Upper lobe of right lung (tissue), 1 donor: Measurements from ENCODE around the gene ANKRD39. TPM values are rescaled to one million over a fixed set of nuclear protein-coding genes. Genes with fewer than 3 reads are reported as not detected.

ENCODE experiments used
- ATAC-seq: fragments of 200-7000 bp; cut with Tn5 transposase; one replicate; pipeline ENCODE4 v1.9.1; 2020; ENCODE audit warnings: mild to moderate bottlenecking, moderate library complexity
- DNase-seq: peaks from one replicate; pipeline ENCODE4 v3.0.0-alpha.2; 2020
- H3K27ac ChIP-seq: fragments of 200-600 bp; one replicate; pipeline ENCODE4 v1.8.0; 2022
- H3K27me3 ChIP-seq: fragments of 200-600 bp; one replicate; pipeline ENCODE4 v1.8.0; 2022; ENCODE audit warnings: mild to moderate bottlenecking
- H3K36me3 ChIP-seq: fragments of 200-600 bp; one replicate; pipeline ENCODE4 v1.8.0; 2022
- H3K4me1 ChIP-seq: fragments of 200-600 bp; one replicate; pipeline ENCODE4 v1.8.0; 2022
- H3K4me3 ChIP-seq: fragments of 200-600 bp; one replicate; pipeline ENCODE4 v1.8.0; 2022; ENCODE audit warnings: mild to moderate bottlenecking
- H3K9me3 ChIP-seq: fragments of 200-600 bp; one replicate; pipeline ENCODE4 v1.8.0; 2022
- CTCF ChIP-seq: fragments of 200-600 bp; IDR thresholded peaks from one replicate; pipeline ENCODE4 v1.8.0; 2022; ENCODE audit warnings: antibody characterized with exemption
- intact Hi-C: fragments of 100-400 bp; cut with DNase I; formaldehyde crosslinking; loops from one replicate; pipeline ENCODE4 v1.11.0; 2022
- total RNA-seq: library from RNA; stranded (reverse); fragmentation: NEBNext Ultra II Directional; extraction: Animal tissue kit (Norgen Biotek cat#: 25700); gene quantifications from one replicate; pipeline ENCODE4 v1.2.1, GENCODE V29; 2021
- donor health status: DM: no; HTN: yes; CAD: no; lungs with severe emphysema.

Gene ANKRD39
- total RNA-seq, 1 donor from 2014 or later, result 8.6 TPM

DNA sequence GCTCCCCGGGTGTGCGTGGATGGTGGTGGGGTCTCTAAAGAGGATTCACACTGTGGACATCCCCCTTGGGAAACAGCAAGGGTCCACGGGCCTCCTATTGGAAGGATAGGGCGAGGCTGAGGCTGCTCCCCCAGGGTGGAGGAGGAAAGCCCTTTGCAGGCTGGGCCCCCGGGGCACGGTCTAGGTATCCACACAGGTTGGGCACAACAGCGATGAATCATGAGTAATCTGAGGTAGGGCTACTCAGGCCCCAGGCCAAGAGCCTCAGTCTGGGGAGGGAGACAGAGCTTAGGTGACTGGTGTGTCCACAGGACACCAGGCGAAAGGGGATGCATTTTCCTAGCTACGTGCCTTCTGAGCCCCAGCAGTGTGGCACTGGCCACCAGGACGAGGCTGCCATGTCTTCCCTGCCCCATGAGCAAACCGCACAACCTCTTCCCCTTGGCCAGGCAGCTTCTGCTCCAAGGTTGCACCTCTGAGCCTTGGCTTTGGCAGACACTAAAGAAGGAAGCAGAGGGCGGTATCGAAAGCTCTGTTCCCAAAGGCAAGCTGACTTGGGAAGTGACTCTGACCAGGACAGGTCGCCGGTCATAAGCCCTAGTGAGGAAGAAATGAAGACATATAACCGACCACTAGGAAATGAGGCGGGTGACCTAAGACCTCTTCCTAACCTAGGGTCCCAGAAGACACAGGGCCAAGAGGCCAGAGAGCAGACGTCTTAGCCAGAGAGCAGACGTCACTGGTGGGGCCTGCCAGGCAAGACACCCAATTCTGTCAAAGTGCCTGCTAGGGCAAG, 26.7 kb upstream of the ANKRD39 start:
- TF ChIP-seq CTCF, result no peak
- Histone ChIP-seq H3K9me3 (no peaks in the 10 kb centered on the region), H3K4me3 (no peak overlapping the region), H3K36me3 (no peaks in the 10 kb centered on the region), H3K27ac (no peak overlapping the region), H3K4me1 (peaks cover 37% of the 10 kb centered on the region), H3K27me3 (no peaks in the 10 kb centered on the region)
- peak; percentile 2 for ATAC-seq
- intact Hi-C loops, result no loop called here
- DNase-seq, result no peak

DNA sequence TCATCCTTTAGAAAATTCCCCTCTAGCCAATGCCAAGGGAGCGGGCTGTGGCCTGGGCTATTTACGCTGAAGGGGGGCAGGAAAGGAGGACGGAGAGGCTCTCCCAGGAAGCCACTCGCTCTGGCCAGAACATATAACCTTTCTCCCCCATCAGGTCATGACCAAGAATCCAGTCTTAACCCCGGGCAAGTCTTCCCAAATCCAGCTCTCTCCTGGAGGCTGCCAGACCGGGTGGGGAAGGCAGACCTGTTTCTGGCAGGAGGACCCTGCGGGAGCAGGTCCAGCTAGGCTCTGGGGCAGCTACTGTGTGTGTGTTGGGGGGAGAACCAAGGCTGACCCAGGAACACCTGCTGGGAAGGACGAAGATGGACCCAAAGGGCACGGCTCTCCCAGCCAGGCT, 25.5 kb upstream of the ANKRD39 start:
- Histone ChIP-seq H3K9me3 (no peaks in the 10 kb centered on the region), H3K4me3 (no peak overlapping the region), H3K27ac (no peak overlapping the region), H3K36me3 (no peaks in the 10 kb centered on the region), H3K4me1 (peaks cover 29% of the 10 kb centered on the region), H3K27me3 (no peaks in the 10 kb centered on the region)
- no peak for TF ChIP-seq CTCF
- intact Hi-C loops, result no loop called here
- no peak for ATAC-seq
- no peak for DNase-seq

GRCh38 chr2:96882906-96883305, 25.1 kb upstream of the ANKRD39 start:
- ATAC-seq, result no peak
- DNase-seq, result no peak
- Histone ChIP-seq H3K4me1 (peaks cover 25% of the 10 kb centered on the region), H3K36me3 (no peaks in the 10 kb centered on the region), H3K4me3 (no peak overlapping the region), H3K27ac (no peak overlapping the region), H3K27me3 (no peaks in the 10 kb centered on the region), H3K9me3 (no peaks in the 10 kb centered on the region)
- intact Hi-C loops, result no loop called here
- TF ChIP-seq CTCF, result no peak

DNA sequence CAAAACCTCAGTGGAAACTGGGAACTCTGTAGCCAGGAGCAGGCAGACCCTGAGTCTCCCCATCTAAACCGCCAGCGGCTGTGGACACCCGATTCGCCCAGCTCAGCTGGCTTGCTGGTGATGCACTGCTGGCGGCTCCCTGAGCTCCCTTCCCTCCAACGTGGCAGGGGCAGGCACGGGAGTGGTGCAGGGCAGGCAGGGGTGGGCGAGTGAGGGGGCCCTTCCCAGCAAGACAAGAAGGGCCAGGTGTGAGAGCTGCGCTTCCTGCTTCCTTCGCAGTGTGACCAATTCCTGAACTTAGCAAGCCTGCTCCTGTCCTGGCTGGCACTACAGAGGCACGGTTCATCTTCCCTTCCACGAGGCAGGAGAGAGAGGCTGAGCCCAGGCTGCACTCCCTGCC, 24.4 kb upstream of the ANKRD39 start:
- ATAC-seq (no peak), DNase-seq (no peak)
- Histone ChIP-seq H3K27ac (no peak overlapping the region), H3K36me3 (no peaks in the 10 kb centered on the region), H3K4me1 (peaks cover 21% of the 10 kb centered on the region), H3K9me3 (no peaks in the 10 kb centered on the region), H3K27me3 (no peaks in the 10 kb centered on the region), H3K4me3 (no peak overlapping the region)
- intact Hi-C loops, result no loop called here
- no peak for TF ChIP-seq CTCF

GRCh38 chr2:96881349-96882195, 23.8 kb upstream of the ANKRD39 start:
- H3K4me1 ChIP-seq, result peaks cover 17% of the 10 kb centered on the region
- H3K36me3 ChIP-seq, result no peaks in the 10 kb centered on the region
- H3K4me3 ChIP-seq, result no peak overlapping the region
- DNase-seq, result no peak
- intact Hi-C loops, result no loop called here
- ATAC-seq, result no peak
- no peak overlapping the region for H3K27ac ChIP-seq
- H3K9me3 ChIP-seq, result no peaks in the 10 kb centered on the region
- no peaks in the 10 kb centered on the region for H3K27me3 ChIP-seq
- TF ChIP-seq CTCF, result no peak
